Lower lobe of right lung (tissue), 2 donors: Measurements from ENCODE around the gene KCNQ1. TPM values are rescaled to one million over a fixed set of nuclear protein-coding genes. Genes with fewer than 3 reads are reported as not detected.

Experiments used
- ATAC-seq, 2 donors: fragments of 200-7000 bp; cut with Tn5 transposase; one replicate each; pipeline ENCODE4 v1.9.1; 2020 to 2022; ENCODE audit warnings: mild to moderate bottlenecking in 2 of 2, moderate library complexity in 2 of 2
- DNase-seq: peaks from one replicate; pipeline ENCODE4 v3.0.0-alpha.2; 2020
- H3K27ac ChIP-seq: fragments of 200-600 bp; one replicate; pipeline ENCODE4 v1.8.0; 2022
- H3K27me3 ChIP-seq: fragments of 200-600 bp; one replicate; pipeline ENCODE4 v1.8.0; 2022; ENCODE audit warnings: low read depth
- H3K36me3 ChIP-seq: fragments of 200-600 bp; one replicate; pipeline ENCODE4 v1.8.0; 2022; ENCODE audit warnings: mild to moderate bottlenecking
- H3K4me1 ChIP-seq: fragments of 200-600 bp; one replicate; pipeline ENCODE4 v1.8.0; 2022
- H3K4me3 ChIP-seq: fragments of 200-600 bp; one replicate; pipeline ENCODE4 v1.8.0; 2022; ENCODE audit warnings: mild to moderate bottlenecking
- H3K9me3 ChIP-seq: fragments of 200-600 bp; one replicate; pipeline ENCODE4 v1.8.0; 2022
- CTCF ChIP-seq: fragments of 200-600 bp; IDR thresholded peaks from one replicate; pipeline ENCODE4 v1.8.0; 2022; ENCODE audit warnings: antibody characterized with exemption, mild to moderate bottlenecking
- intact Hi-C: fragments of 100-400 bp; cut with DNase I; formaldehyde crosslinking; loops from one replicate; pipeline ENCODE4 v1.11.0; 2022
- total RNA-seq: library from RNA; stranded (reverse); fragmentation: NEBNext Ultra II Directional; extraction: Animal tissue kit (Norgen Biotek cat#: 25700); gene quantifications from one replicate; pipeline ENCODE4 v1.2.1, GENCODE V29; 2021
- donor health status: DM: no; HTN: yes; CAD: no; lungs with severe emphysema.

KCNQ1 gene
- total RNA-seq, 1 donor from 2014 or later, result 51.0 TPM

- no peaks in the 10 kb centered on the region for H3K36me3 ChIP-seq
- intact Hi-C loops, result no loop called here
- ATAC-seq (no peak), DNase-seq (no peak)
- no peak overlapping the region for H3K27ac ChIP-seq
- H3K27me3 ChIP-seq, result no peaks in the 10 kb centered on the region
- no peak overlapping the region for H3K4me3 ChIP-seq
- H3K4me1 ChIP-seq, result no peaks in the 10 kb centered on the region
- H3K9me3 ChIP-seq, result peaks cover 9% of the 10 kb centered on the region
- TF ChIP-seq CTCF, result no peak
Observed at GRCh38 chr11:2594267-2594666, 149.5 kb downstream of the KCNQ1 start.

DNA sequence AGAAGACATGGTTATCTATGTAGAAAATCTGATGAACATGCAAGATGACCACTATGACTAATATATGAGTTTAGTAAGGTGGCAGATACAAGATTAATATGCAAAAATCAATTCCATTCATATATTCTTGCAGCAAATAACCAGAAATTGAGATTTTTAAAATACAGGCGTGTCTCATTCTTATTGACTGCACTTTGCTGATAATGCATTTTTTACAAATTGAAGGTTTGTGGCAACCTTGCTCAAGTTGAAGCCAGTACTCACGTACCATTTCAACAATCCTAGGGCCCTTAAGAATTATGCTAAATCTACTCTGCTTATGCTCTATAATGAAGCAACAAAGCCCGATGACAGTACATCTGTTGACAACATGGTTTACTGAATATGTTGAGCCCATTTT lies 150.4 kb downstream of the KCNQ1 start:
- Histone ChIP-seq H3K27me3 (no peaks in the 10 kb centered on the region), H3K36me3 (no peaks in the 10 kb centered on the region), H3K27ac (no peak overlapping the region), H3K9me3 (peaks cover 9% of the 10 kb centered on the region), H3K4me1 (no peaks in the 10 kb centered on the region), H3K4me3 (no peak overlapping the region)
- TF ChIP-seq CTCF, result no peak
- no peak for DNase-seq
- intact Hi-C loops, result no loop called here
- ATAC-seq, result no peak

DNA sequence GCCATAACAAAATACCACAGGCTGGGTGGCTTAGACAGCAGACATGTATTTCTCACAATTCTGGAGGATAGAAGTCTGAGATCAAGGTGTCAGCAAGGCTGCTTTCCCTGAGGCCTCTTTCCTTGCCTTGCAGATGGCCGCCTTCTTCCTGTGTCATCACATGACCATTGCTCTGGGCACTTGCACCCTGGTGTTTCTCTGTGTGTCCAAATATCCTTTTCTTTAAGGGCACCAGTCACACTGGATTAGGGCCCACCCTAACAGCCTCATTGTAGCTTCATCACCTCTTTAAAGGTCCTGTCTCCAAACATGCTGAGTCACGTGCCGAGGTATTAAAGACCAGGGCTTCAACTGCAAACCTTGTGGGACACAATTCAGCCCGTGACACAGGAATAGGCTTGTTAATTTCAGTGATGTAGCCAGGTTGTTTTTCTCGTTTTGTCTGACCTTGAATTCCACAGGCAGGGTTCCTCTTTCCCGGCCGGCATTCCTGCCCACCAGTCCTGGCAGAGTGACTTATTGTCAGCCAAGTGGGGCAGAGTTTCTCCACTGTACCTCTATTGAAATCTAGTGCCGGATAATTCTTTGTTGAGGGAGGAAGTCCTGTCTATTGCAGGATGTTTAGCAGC lies 154.9 kb downstream of the KCNQ1 start:
- H3K4me1 ChIP-seq, result no peaks in the 10 kb centered on the region
- peaks cover 9% of the 10 kb centered on the region for H3K9me3 ChIP-seq
- peak overlapping the region; percentile 20 for H3K27ac ChIP-seq
- intact Hi-C loops, result no loop called here
- ATAC-seq (no peak), DNase-seq (no peak)
- no peaks in the 10 kb centered on the region for H3K36me3 ChIP-seq
- no peak overlapping the region for H3K4me3 ChIP-seq
- H3K27me3 ChIP-seq, result no peaks in the 10 kb centered on the region
- no peak for TF ChIP-seq CTCF

GRCh38 chr11:2609345-2609744 lies 164.5 kb downstream of the KCNQ1 start:
- H3K9me3 ChIP-seq, result peaks cover 21% of the 10 kb centered on the region
- H3K4me1 ChIP-seq, result no peaks in the 10 kb centered on the region
- no peak overlapping the region for H3K27ac ChIP-seq
- intact Hi-C loops, result no loop called here
- no peak for DNase-seq
- TF ChIP-seq CTCF, result no peak
- no peak for ATAC-seq
- no peaks in the 10 kb centered on the region for H3K36me3 ChIP-seq
- H3K27me3 ChIP-seq, result no peaks in the 10 kb centered on the region
- H3K4me3 ChIP-seq, result no peak overlapping the region

- intact Hi-C loops, result no loop called here
- Histone ChIP-seq H3K4me3 (no peak overlapping the region), H3K27ac (no peak overlapping the region), H3K4me1 (no peaks in the 10 kb centered on the region), H3K27me3 (no peaks in the 10 kb centered on the region), H3K36me3 (no peaks in the 10 kb centered on the region), H3K9me3 (peaks cover 21% of the 10 kb centered on the region)
- DNase-seq, result no peak
- TF ChIP-seq CTCF, result no peak
- ATAC-seq, result no peak
Observed at GRCh38 chr11:2612884-2613571, 168.2 kb downstream of the KCNQ1 start.
